Measurements from ENCODE around the gene PIGL.
A peak's percentile ranks its signal among the peaks of the same experiment; 100 is the strongest.

PIGL gene

DNA sequence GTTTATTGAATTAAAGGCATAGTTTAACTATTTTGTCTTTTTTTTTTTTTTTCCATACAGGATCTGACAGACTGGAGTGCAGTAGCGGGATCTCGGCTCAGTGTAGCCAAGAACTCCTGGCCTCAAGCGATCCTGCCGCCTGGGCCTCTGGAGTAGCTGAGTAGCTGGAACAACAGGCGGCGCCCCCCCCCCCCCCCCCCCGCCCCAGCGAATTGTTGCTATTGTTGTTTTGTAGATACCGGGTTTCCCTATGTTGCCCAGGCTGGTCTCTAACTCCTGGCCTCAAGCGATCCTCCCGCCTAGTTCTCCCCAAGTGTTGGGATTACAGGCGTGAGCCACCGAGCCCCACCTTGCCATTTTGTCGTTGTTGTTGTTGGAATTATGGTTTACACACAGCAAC, 137.6 kb downstream of the PIGL start:
- no peak for DNase-seq

GRCh38 chr17:16358394-16358793, 141.4 kb downstream of the PIGL start:
- DNase-seq, result no peak

GRCh38 chr17:16361874-16362273, 144.9 kb downstream of the PIGL start:
- no peak for DNase-seq

GRCh38 chr17:16363749-16364536, 146.9 kb downstream of the PIGL start:
- DNase-seq, result peak; percentile 58

- no peak for DNase-seq
Measured at GRCh38 chr17:16364625-16365024, 147.6 kb downstream of the PIGL start.

- DNase-seq, result no peak
Measured at GRCh38 chr17:16371742-16372141, 154.7 kb downstream of the PIGL start.

DNA sequence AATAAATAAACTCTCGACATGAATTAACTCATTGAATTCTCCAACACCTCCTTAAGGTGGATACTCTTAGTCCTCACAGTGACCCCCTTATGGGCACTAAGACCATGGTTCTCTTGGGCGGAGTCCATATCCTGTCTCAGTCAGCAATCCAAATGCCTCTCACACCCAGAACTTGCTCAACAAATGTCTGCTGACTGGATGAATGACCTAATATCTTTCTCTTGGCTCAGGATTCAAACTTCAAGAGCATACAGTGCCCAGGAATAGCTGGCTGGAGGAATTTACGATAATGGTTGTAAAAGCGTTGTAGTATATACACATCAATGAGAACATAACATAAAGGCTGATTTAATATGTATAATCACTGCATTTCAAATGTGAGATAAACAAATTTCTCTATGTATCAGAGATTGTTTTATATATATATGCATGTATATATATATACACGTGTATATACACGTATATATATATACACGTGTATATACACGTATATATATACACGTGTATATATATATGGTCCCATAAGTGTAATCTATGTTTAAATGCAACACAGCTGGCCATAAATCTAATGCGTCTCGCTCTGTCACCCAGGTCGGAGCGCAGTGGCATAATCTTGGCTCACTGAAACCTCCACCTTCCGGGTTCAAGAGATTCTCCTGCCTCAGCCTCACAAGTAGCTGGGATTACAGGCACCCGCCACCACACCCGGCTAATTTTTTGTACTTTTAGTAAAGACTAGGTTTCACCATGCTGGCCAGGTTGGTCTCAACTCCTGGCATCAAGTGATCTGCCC, 157.3 kb downstream of the PIGL start:
- no peak for DNase-seq
